Erythroblast (primary cell): ENCODE results near the gene RBM44.

Source experiments
- GATA1 ChIP-seq: IDR thresholded peaks from 2 replicates; pipeline ENCODE4 v1.6.1; 2011; ENCODE audit warnings: low read depth, mild to moderate bottlenecking, control low read depth, low read length, moderate library complexity
- POLR2A ChIP-seq: IDR thresholded peaks from 2 replicates; pipeline ENCODE4 v1.6.1; 2011; ENCODE audit warnings: mild to moderate bottlenecking, low read length

DNA sequence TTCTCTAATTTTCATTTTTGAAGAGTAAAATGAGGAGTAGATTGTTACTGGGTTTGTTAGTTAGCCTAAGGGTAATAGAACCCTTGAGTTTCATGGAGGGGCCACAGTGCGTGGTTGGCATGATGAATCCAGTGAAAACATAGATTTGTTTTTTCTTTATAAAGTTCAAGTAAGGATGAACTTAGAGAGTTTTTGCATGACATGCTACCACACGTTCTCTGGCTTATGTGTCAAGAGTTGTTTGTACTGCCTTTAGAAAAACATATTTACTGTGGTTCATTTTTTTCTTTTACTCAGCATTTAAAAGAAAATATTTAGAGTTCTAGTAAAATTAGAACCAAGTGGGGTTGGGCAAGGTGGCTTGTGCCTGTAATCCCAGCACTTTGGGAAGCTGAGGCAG lies 21.8 kb downstream of the RBM44 start:
- TF ChIP-seq POLR2A (no peak), GATA1 (no peak)
